ENCODE measurements around the gene SLIT3. TPM values are rescaled to one million over a fixed set of nuclear protein-coding genes. Genes with fewer than 3 reads are reported as not detected.

The SLIT3 gene
- total RNA-seq, 1 donor from 2014 or later: 0.66 TPM

GRCh38 chr5:169299663-169300467 lies 1.1 kb downstream of the SLIT3 start:
- intact Hi-C loops (cut with micrococcal nuclease): loop anchor here (5.0 kb wide), 1 partner anchor 313 kb away; no protein-coding TSS in a partner anchor

DNA sequence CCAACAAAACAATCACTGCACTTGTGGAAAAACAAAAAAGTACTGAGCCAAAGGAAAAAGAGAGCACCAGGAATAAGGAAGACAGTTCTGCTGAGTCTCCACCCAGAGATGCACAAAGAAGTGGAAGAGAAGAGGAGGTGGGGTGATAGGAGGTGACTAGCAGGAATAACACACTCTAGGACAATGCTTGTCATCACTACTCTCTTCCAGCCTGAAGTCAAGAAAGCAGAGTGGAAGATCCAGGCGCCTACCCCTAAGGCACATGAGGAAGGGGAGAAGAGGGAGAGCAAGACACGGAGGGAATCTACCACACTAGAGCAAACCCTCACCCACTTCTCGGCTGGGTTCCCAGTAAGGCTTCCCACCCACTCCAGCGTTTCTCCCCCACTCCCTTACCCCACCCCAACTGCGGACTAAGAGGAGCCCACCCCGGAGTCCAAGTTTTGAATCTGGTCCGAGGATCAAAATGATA lies 1.7 kb downstream of the SLIT3 start:
- intact Hi-C loops (cut with micrococcal nuclease): no loop called here

- intact Hi-C loops (cut with micrococcal nuclease): no loop called here
Measured at GRCh38 chr5:169298193-169298592, 2.7 kb downstream of the SLIT3 start.

DNA sequence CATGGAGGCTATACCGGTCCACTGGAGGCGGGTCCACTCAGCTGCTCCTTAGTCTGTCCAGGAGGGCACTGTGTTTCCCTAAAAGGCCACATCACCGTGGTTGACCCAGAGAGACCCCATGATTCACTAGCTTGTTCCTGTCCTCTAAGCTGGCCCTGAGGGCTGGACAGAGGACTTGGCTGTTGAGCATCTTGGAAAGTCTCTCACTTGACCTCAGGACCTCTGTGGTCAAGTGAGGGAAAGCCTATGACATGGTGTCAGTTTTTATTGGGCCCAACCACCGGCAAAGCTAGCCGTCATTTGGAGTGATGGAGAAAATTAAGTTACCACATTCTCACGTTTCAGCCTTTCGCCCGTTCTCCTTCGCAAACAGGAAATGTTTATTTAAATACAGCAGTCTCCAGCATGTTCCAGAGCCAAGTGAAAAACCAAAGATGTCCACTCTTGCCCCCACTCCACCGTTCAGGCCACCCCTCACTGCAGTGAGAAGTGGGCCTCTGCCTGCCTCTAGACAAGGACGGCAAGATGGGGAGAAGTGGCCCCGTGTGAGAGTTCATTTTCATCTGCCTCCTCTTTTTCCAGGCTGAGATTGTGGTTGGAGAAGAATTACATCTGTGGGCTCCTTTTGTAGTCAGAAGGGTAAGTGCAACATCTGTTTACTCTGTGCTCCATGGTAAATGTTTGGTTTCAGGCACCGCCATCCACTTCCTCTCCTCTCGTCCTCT lies 4.4 kb downstream of the SLIT3 start:
- intact Hi-C loops (cut with micrococcal nuclease): no loop called here

GRCh38 chr5:169295306-169295705 lies 5.6 kb downstream of the SLIT3 start:
- intact Hi-C loops (cut with micrococcal nuclease): no loop called here

DNA sequence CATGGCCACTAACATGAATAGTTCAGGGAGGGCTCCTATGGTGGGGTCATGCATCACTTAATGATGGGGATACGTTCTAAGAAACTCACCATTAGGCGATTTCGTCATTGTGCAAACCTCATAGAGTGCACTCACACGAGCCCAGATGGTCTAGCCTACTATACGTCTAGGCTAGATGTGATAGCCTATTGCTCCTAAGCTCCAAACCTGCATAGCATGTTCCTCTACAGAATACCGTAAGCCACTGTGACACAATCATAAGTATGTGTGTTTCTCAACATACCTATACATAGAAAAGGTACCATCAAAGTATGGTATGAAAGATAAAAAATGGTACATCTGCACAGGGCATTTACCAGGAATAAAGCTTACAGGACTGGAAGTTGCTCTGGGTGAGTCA lies 6.3 kb downstream of the SLIT3 start:
- intact Hi-C loops (cut with micrococcal nuclease): no loop called here

GRCh38 chr5:169291877-169292276 lies 9.1 kb downstream of the SLIT3 start:
- intact Hi-C loops (cut with micrococcal nuclease): no loop called here

- intact Hi-C loops (cut with micrococcal nuclease): no loop called here
Measured at GRCh38 chr5:169290895-169291294, 10.0 kb downstream of the SLIT3 start.

DNA sequence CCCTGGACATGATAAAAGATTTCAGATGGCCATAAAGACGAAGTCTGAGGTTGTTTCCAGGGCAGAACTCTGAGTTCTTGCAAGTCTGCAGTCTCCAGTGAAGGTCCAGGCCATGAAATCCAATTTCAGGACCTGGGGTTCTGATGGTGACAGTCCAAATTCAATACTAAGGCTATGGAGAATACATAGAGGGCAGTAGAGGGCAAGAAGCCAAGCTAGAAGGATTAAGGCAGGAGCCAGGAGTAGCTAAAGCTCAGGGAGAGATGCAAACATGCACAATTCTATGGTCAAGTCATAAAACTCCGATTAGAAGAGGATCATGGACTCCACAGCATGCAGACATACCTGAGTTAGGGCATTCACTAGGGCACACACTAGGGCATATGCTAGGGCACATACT lies 11.4 kb downstream of the SLIT3 start:
- intact Hi-C loops (cut with micrococcal nuclease): no loop called here

DNA sequence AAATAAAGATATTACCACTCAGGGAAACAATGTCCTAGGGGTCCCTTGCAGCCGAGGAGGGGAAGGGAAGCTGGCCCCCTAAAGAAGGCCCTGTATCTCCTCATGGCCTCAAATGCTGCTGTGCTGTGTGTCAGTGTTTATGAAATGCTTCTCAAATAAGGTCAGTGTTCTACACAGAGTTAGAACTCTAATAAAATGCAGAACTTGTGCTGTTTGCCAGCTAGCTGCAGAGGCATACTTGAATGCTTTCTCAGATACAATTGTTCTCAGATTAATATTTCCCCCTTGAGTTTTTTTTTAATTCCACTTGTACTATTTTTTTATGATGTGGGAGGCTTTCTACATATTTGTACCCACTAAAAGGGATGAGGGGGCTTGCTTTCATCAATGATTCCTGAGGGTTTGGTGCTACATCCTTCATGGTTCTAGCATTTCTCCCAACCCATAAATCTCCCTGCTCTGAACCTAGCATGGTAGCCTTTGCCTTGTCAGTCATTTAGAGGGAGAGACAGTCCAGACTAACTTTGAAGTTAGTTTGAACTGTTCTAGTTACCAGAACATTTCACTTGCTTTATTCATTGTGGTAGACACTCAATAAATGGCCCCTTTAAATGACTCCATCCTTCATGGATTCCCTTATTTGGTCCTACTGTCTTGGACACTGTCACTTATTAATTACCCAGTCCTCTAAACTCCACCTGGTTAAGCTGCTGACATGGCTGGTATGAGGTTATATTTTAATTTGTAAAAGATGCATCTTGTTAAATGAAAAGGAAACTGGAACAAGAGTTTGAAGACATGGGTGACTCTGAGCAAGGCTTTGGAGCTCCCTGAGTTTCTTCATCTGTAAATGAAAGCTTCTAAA lies 12.6 kb downstream of the SLIT3 start:
- intact Hi-C loops (cut with micrococcal nuclease): no loop called here

DNA sequence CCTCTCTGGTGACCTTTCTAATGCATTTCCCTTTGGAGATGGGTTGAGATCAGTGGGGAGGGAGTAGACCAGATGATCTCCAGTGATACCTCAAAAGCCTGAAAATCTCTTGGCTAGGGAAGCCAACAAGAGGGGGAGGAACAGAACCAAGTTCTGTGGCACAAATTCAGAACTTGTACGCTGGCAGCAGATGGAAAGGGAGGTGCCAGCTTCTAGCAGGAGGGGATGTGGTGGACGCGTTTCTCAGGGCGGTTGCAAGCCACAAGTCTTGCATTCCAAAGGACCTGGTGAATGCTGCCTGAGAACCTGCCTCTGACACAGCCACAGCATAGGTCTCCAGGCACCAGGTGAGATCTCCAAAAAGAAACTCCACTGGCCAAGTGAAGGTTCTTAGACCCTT lies 13.4 kb downstream of the SLIT3 start:
- intact Hi-C loops (cut with micrococcal nuclease): no loop called here

DNA sequence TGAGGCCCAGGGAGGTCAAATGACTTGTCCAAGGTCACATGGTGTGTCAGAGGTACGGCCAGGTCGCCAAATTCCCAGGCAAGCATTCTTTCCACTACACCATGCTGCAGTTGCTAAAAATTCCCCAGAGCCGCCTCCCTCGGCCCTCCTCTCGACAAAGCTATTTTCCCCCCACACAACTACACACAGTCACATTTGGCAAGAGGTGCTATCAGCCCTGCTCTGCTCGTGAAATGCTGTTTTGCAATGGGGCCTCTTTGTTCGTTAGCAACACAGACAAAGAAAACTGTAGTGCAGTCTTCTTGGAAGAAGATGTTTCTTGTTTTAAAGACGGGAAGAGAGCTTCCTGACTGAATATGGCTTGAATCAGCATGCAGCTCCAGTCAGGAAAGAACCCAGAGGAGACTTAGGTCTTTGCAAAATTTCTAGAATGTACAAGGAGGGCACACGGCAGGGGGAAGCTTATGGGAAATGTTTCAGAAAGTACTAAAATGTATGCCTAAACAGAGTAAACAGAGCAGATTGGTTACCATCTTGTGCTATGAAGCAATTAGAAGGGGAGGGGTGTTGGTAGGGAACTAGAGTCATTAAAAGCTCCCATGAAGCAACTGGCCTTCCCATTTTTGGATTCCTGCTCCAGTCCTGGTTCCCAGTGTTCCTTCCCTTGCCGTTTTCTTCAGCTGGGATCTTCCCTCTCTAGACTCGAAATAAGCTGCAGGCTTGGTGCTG lies 14.2 kb downstream of the SLIT3 start:
- intact Hi-C loops (cut with micrococcal nuclease): no loop called here

DNA sequence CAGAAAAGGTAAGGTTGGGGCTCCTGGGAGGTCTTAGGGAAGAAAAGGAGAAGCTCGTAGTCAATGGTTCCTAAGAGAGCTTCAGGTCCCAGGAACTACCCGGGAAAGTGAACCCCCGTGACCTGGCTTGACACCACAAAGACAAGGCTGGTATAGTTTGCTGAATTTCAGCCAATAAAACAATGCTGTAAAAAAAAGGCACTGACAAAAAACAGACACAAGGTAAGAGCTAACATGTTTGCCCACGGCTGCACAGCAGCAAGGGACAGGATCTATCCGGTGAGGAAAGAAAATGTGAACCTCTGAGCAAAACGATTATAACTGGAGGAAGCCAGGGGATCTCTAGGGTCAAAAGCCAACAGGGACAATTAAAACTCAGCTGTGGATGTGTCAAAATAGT lies 17.1 kb downstream of the SLIT3 start:
- intact Hi-C loops (cut with micrococcal nuclease): no loop called here

GRCh38 chr5:169281625-169282024 lies 19.3 kb downstream of the SLIT3 start:
- intact Hi-C loops (cut with micrococcal nuclease): no loop called here

DNA sequence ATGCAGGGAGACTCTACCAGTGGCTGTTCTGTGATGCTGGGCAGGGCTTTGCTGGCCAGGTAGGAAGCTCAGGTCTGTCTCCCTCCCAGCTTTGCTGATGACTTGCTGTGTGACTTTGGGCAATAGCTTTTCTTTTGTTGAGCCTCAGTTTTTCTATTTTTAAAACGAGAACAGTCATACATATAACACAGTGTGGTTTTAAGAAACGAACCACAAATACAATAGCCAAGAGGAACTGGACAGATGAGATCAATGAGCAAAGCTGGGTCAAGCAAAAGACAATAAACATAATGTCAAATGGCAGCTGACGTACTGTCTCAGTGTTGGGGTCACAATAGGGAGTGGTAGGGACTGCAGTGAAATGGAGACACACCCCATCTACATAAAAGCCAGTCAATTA lies 20.2 kb downstream of the SLIT3 start:
- intact Hi-C loops (cut with micrococcal nuclease): no loop called here

DNA sequence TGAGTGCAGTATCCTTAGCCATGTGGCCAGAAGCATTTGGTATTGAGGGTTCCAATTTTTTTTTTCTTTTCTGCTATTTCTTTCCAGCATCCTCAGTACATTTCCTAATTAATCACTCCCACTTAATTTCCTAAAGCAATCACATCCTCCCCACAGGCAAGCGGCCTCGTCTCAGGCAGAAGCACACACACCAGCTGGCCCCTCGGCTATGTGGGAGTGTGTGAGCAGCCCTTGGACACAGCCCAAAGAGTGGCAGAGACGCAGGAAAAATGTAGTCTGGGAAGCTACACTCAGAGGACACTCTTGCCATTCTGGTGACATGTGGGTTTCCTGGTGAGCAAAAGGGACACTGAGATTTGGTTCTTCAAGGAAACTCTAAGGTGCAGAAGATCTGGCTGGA lies 20.7 kb downstream of the SLIT3 start:
- intact Hi-C loops (cut with micrococcal nuclease): no loop called here

- intact Hi-C loops (cut with micrococcal nuclease): no loop called here
Measured at GRCh38 chr5:169279125-169279524, 21.8 kb downstream of the SLIT3 start.

GRCh38 chr5:169273881-169274280 lies 27.1 kb downstream of the SLIT3 start:
- intact Hi-C loops (cut with micrococcal nuclease): no loop called here

- intact Hi-C loops (cut with micrococcal nuclease): no loop called here
Measured at GRCh38 chr5:169273451-169273850, 27.5 kb downstream of the SLIT3 start.

DNA sequence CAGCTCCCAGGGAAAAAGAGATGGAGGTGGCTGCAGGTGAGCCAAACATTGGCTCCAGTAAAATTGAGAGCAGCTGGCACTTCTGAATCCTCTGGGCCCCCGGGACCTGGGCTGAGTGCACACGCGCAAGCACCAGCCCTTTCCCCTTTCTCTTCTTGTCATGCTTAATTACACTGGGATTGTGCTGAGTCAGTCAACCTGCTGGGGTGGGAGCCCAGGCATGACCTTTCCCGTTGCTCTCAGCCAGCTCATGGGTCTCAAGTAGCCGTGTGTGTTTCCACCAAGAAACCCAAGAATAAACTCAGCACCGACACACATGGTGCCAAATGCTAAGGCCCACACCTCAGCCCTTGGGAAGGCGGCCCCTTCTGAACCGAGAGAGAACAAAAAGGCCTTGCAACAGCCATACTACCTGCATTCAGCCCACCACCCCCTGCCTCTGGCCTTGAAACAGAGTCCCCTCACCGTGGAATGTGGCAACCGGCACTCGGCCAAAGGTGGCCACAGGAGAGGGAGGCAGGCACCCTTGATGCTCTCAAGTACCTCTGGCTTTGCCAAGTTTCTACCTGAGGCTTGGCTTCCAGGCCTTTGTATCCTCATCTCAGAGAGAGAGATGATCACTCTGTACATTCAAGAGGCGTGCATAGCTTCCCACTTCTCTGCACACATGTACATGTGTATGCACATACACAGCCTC lies 28.1 kb downstream of the SLIT3 start:
- intact Hi-C loops (cut with micrococcal nuclease): no loop called here

All from T-helper 2 cell treated with Interferon-gamma antibody and Interleukin-4, amounts not matched to agents 100 ng/mL and 5 ng/mL, for 36 hours (primary cell).